ENCODE data around the gene ADAMTS5. TPM values are rescaled to one million over a fixed set of nuclear protein-coding genes. Genes with fewer than 3 reads are reported as not detected.

ADAMTS5 gene
- total RNA-seq, 1 donor from 2014 or later = 20.4 TPM

GRCh38 chr21:26923986-26924385 lies 42.9 kb downstream of the ADAMTS5 start:
- no peak overlapping the region for H3K27ac ChIP-seq
- TF ChIP-seq POLR2A (IDR thresholded peaks at IDR 0.05) = no peak
- no peak for TF ChIP-seq POLR2AphosphoS5 (IDR thresholded peaks at IDR 0.05; ENCODE audit: insufficient read depth in 1 of 2, low read depth in 1 of 2)
- no peak for TF ChIP-seq CTCF (IDR thresholded peaks at IDR 0.05)
- H3K4me1 ChIP-seq = no peaks in the 10 kb centered on the region
- no peaks in the 10 kb centered on the region for H3K27me3 ChIP-seq
- no peak for DNase-seq (ENCODE audit: extremely low spot score in 2 of 2)
- intact Hi-C loops (cut with DNase I) = no loop called here
- no peak overlapping the region for H3K4me3 ChIP-seq
- peaks cover 0 to 10% of the 10 kb centered on the region in 2 donors for H3K36me3 ChIP-seq
- H3K9me3 ChIP-seq = no peaks in the 10 kb centered on the region

GRCh38 chr21:26920055-26920454 lies 46.8 kb downstream of the ADAMTS5 start:
- no peak for TF ChIP-seq CTCF (IDR thresholded peaks at IDR 0.05)
- TF ChIP-seq POLR2A (IDR thresholded peaks at IDR 0.05) = no peak
- no peak for TF ChIP-seq POLR2AphosphoS5 (IDR thresholded peaks at IDR 0.05; ENCODE audit: insufficient read depth in 1 of 2, low read depth in 1 of 2)
- intact Hi-C loops (cut with DNase I) = no loop called here

GRCh38 chr21:26918323-26919079 lies 48.4 kb downstream of the ADAMTS5 start:
- Histone ChIP-seq H3K4me1 (no peaks in the 10 kb centered on the region), H3K4me3 (no peak overlapping the region), H3K27me3 (no peaks in the 10 kb centered on the region), H3K9me3 (no peaks in the 10 kb centered on the region), H3K36me3 (peaks cover 0 to under 1% of the 10 kb centered on the region in 2 donors), H3K27ac (no peak overlapping the region)
- DNase-seq (ENCODE audit: extremely low spot score in 2 of 2) = no peak
- intact Hi-C loops (cut with DNase I) = no loop called here
- TF ChIP-seq CTCF (IDR thresholded peaks at IDR 0.05) (no peak), POLR2AphosphoS5 (IDR thresholded peaks at IDR 0.05; ENCODE audit: insufficient read depth in 1 of 2, low read depth in 1 of 2) (no peak), POLR2A (IDR thresholded peaks at IDR 0.05) (no peak)

More at GRCh38 chr21:26920055-26920454, 46.8 kb downstream of the ADAMTS5 start:
- Histone ChIP-seq H3K4me3 (no peak overlapping the region), H3K4me1 (no peaks in the 10 kb centered on the region), H3K36me3 (peaks cover 0 to 10% of the 10 kb centered on the region in 2 donors), H3K27me3 (no peaks in the 10 kb centered on the region), H3K27ac (peak overlapping the region; percentile 11), H3K9me3 (no peaks in the 10 kb centered on the region)
- no peak for DNase-seq (ENCODE audit: extremely low spot score in 2 of 2)

- no peak for TF ChIP-seq CTCF (IDR thresholded peaks at IDR 0.05)
- TF ChIP-seq POLR2AphosphoS5 (IDR thresholded peaks at IDR 0.05; ENCODE audit: insufficient read depth in 1 of 2, low read depth in 1 of 2) = no peak
- TF ChIP-seq POLR2A (IDR thresholded peaks at IDR 0.05) = no peak
- no peaks in the 10 kb centered on the region for H3K9me3 ChIP-seq
- DNase-seq (ENCODE audit: extremely low spot score in 2 of 2) = no peak
- no peaks in the 10 kb centered on the region for H3K27me3 ChIP-seq
- no peaks in the 10 kb centered on the region for H3K4me1 ChIP-seq
- intact Hi-C loops (cut with DNase I) = no loop called here
- H3K27ac ChIP-seq = no peak overlapping the region
- H3K4me3 ChIP-seq = no peak overlapping the region
- H3K36me3 ChIP-seq = no peaks in the 10 kb centered on the region
Measured at GRCh38 chr21:26916799-26917198, 50.1 kb downstream of the ADAMTS5 start.

- no peak for DNase-seq (ENCODE audit: extremely low spot score in 2 of 2)
- no peaks in the 10 kb centered on the region for H3K4me1 ChIP-seq
- H3K9me3 ChIP-seq = no peaks in the 10 kb centered on the region
- no peak overlapping the region for H3K4me3 ChIP-seq
- intact Hi-C loops (cut with DNase I) = no loop called here
- no peak overlapping the region for H3K27ac ChIP-seq
- no peaks in the 10 kb centered on the region for H3K27me3 ChIP-seq
- TF ChIP-seq CTCF (IDR thresholded peaks at IDR 0.05) (no peak), POLR2AphosphoS5 (IDR thresholded peaks at IDR 0.05; ENCODE audit: insufficient read depth in 1 of 2, low read depth in 1 of 2) (no peak), POLR2A (IDR thresholded peaks at IDR 0.05) (no peak)
- no peaks in the 10 kb centered on the region for H3K36me3 ChIP-seq
Measured at GRCh38 chr21:26914557-26914956, 52.3 kb downstream of the ADAMTS5 start.
